Right ventricle myocardium inferior (tissue), 1 donor: ENCODE data around the gene ANKRD36. TPM values are rescaled to one million over a fixed set of nuclear protein-coding genes. Genes with fewer than 3 reads are reported as not detected.
"Not testable (repeated sequence)": the region's sequence is repeated elsewhere in the genome, so short reads cannot be mapped to it uniquely, and the experiment has no call there.

Experiments used
- ATAC-seq: fragments of 200-7000 bp; cut with Tn5 transposase; one replicate; pipeline ENCODE4 v1.9.1; 2020; ENCODE audit warnings: mild to moderate bottlenecking, moderate library complexity
- DNase-seq: peaks from one replicate; pipeline ENCODE4 v3.0.0; 2021; ENCODE audit errors: missing footprints
- intact Hi-C: fragments of 100-400 bp; cut with DNase I; formaldehyde crosslinking; loops from one replicate; pipeline ENCODE4 v1.11.0; 2022
- long read RNA-seq: library from polyadenylated mRNA; unstranded; transcript quantifications from one replicate; pipeline ENCODE4 v2.0.0, GENCODE V29; 2021
- total RNA-seq: library from RNA; stranded (reverse); fragmentation: NEBNext Ultra II Directional; extraction: Animal tissue kit (Norgen Biotek cat#: 25700); gene quantifications from one replicate; pipeline ENCODE4 v1.2.1, GENCODE V29; 2021
- donor health status: DM: no; HTN: yes; CAD: no; lungs with severe emphysema.

Gene ANKRD36
- total RNA-seq = 5.6 TPM
- long read RNA-seq = 0 reads

GRCh38 chr2:97113050-97113881, at the start of gene ANKRD36:
ANKRD36 (plus strand) TSS chr2:97113153; CDS start chr2:97113740, 587 bp downstream.
- ATAC-seq (peak; percentile 95), DNase-seq (peak; percentile 93)
- intact Hi-C loops = loop anchor here (5.0 kb wide), 1 partner anchor 101 kb away; no protein-coding TSS in a partner anchor

GRCh38 chr2:97066030-97066429, 46.9 kb upstream of the ANKRD36 start:
- DNase-seq, ATAC-seq, intact Hi-C loops: not testable (repeated sequence)

GRCh38 chr2:97067279-97068004, 45.5 kb upstream of the ANKRD36 start:
- peak; percentile 37 for ATAC-seq

GRCh38 chr2:97068074-97068473, 44.9 kb upstream of the ANKRD36 start:
- peak; percentile 28 for ATAC-seq
- intact Hi-C loops = no loop called here

More at GRCh38 chr2:97067279-97068004, 45.5 kb upstream of the ANKRD36 start:
- no peak for DNase-seq
- intact Hi-C loops = no loop called here

GRCh38 chr2:97068722-97069121, 44.2 kb upstream of the ANKRD36 start:
- intact Hi-C loops, DNase-seq, ATAC-seq: not testable (repeated sequence)

More at GRCh38 chr2:97068074-97068473, 44.9 kb upstream of the ANKRD36 start:
- DNase-seq = no peak

GRCh38 chr2:97070915-97071314, 42.0 kb upstream of the ANKRD36 start:
- ATAC-seq = peak; percentile 42
- intact Hi-C loops, DNase-seq: not testable (repeated sequence)

- intact Hi-C loops, ATAC-seq, DNase-seq: not testable (repeated sequence)
These were observed 35.7 kb upstream of the ANKRD36 start for GRCh38 chr2:97077213-97077612.

- DNase-seq, intact Hi-C loops: not testable (repeated sequence)
- ATAC-seq = peak; percentile 37
These were observed 32.1 kb upstream of the ANKRD36 start for GRCh38 chr2:97080855-97081254.

GRCh38 chr2:97082206-97082605, 30.7 kb upstream of the ANKRD36 start:
- ATAC-seq, DNase-seq, intact Hi-C loops: not testable (repeated sequence)

- DNase-seq, ATAC-seq, intact Hi-C loops: not testable (repeated sequence)
These were observed 29.4 kb upstream of the ANKRD36 start for GRCh38 chr2:97083516-97083915.

- DNase-seq, ATAC-seq, intact Hi-C loops: not testable (repeated sequence)
These were observed 27.9 kb upstream of the ANKRD36 start for GRCh38 chr2:97085093-97085492.

GRCh38 chr2:97088706-97089105, 24.2 kb upstream of the ANKRD36 start:
- DNase-seq, intact Hi-C loops: not testable (repeated sequence)

GRCh38 chr2:97092946-97093345, 20.0 kb upstream of the ANKRD36 start:
- intact Hi-C loops, ATAC-seq: not testable (repeated sequence)

More at GRCh38 chr2:97088706-97089105, 24.2 kb upstream of the ANKRD36 start:
- ATAC-seq = not testable (repeated sequence)

GRCh38 chr2:97093983-97094771, 18.8 kb upstream of the ANKRD36 start:
- peak; percentile 17 for ATAC-seq
- intact Hi-C loops, DNase-seq: not testable (repeated sequence)

More at GRCh38 chr2:97092946-97093345, 20.0 kb upstream of the ANKRD36 start:
- not testable (repeated sequence) for DNase-seq

GRCh38 chr2:97094772-97095611, 18.0 kb upstream of the ANKRD36 start, which contains the start of gene FAHD2B:
FAHD2B (minus strand) TSS chr2:97094882; CDS start chr2:97091706, 3,176 bp downstream.
- DNase-seq = peak; percentile 94
- ATAC-seq = peak; percentile 95
- intact Hi-C loops = not testable (repeated sequence)

GRCh38 chr2:97095661-97096060, 17.3 kb upstream of the ANKRD36 start:
- no peak for ATAC-seq

GRCh38 chr2:97098786-97099372, 14.1 kb upstream of the ANKRD36 start:
- ATAC-seq, DNase-seq: not testable (repeated sequence)

More at GRCh38 chr2:97095661-97096060, 17.3 kb upstream of the ANKRD36 start:
- intact Hi-C loops = no loop called here
- no peak for DNase-seq

More at GRCh38 chr2:97098786-97099372, 14.1 kb upstream of the ANKRD36 start:
- intact Hi-C loops = not testable (repeated sequence)
